ENCODE results near the gene PARVG. TPM values are rescaled to one million over a fixed set of nuclear protein-coding genes. Genes with fewer than 3 reads are reported as not detected.

The PARVG gene
- total RNA-seq, 1 experiment from 2014 or later = not detected

- Histone ChIP-seq H3K27ac (ENCODE audit: low read length) (no peak overlapping the region), H3K9me2 (replicated peaks; ENCODE audit: low read length) (no peaks in the 10 kb centered on the region), H3F3A (ENCODE audit: low read length, unreplicated experiment) (no peaks in the 10 kb centered on the region), H3K27me3 (ENCODE audit: low read length) (no peaks in the 10 kb centered on the region), H3K36me3 (ENCODE audit: low read depth, low read length) (no peaks in the 10 kb centered on the region), H3K79me2 (ENCODE audit: low read length) (no peaks in the 10 kb centered on the region), H3K9me3 (ENCODE audit: low read length) (no peaks in the 10 kb centered on the region), H4K20me1 (ENCODE audit: low read length) (no peaks in the 10 kb centered on the region), H3K4me3 (ENCODE audit: low read length) (no peak overlapping the region), H3K4me2 (ENCODE audit: low read length) (no peak overlapping the region), H3K9ac (ENCODE audit: low read length) (no peak overlapping the region), H2AFZ (ENCODE audit: low read length) (no peak overlapping the region), H3K4me1 (ENCODE audit: insufficient read depth, low read length) (no peaks in the 10 kb centered on the region)
- POLR2A ChIA-PET (ENCODE audit: unreplicated experiment) = no interaction called here
- TF ChIP-seq EZH2phosphoT487 (IDR thresholded peaks at IDR 0.05; ENCODE audit: borderline replicate concordance, low read length) = no peak
- TF ChIP-seq EZH2 (IDR thresholded peaks at IDR 0.05; ENCODE audit: low read length, unreplicated experiment) = no peak
- no peak for TF ChIP-seq CTCF (conservative IDR thresholded peaks at IDR 0.05; ENCODE audit: low read depth, low read length)
- no peak for DNase-seq
- ATAC-seq = no peak
- no TSS peak for BruUV-seq (replicated peaks)
- intact Hi-C loops (cut with micrococcal nuclease) = no loop called here
- CTCF ChIA-PET = no interaction called here
Measured at GRCh38 chr22:44256556-44257485, 76.1 kb downstream of the PARVG start.

Other genes starting within 250 kb of the PARVG start
- 26.6 and 34.5 TPM in 2 replicates for gene SAMM50, start 225.5 kb upstream of the PARVG start, total RNA-seq (2014; rRNA removed)
- 69.3 and 85.3 TPM in 2 replicates for gene PARVB, start 156.6 kb upstream of the PARVG start, total RNA-seq (2014; rRNA removed)
- gene SHISAL1, start 132.0 kb downstream of the PARVG start, total RNA-seq (2014; rRNA removed) = 1.1 and 2.2 TPM in 2 replicates